Stimulated activated CD4-positive, alpha-beta T cell treated with anti-CD3 and anti-CD28 coated beads, Interleukin-2, amount 100 ng/mL, for 4 hours (primary cell): ENCODE data around the gene TPM2.
A peak's percentile ranks its signal among the peaks of the same experiment; 100 is the strongest.

Experiments
- DNase-seq: peaks from one replicate; pipeline ENCODE4 v3.0.0-alpha.2; 2020; ENCODE audit warnings: low read depth

TPM2 gene

DNA sequence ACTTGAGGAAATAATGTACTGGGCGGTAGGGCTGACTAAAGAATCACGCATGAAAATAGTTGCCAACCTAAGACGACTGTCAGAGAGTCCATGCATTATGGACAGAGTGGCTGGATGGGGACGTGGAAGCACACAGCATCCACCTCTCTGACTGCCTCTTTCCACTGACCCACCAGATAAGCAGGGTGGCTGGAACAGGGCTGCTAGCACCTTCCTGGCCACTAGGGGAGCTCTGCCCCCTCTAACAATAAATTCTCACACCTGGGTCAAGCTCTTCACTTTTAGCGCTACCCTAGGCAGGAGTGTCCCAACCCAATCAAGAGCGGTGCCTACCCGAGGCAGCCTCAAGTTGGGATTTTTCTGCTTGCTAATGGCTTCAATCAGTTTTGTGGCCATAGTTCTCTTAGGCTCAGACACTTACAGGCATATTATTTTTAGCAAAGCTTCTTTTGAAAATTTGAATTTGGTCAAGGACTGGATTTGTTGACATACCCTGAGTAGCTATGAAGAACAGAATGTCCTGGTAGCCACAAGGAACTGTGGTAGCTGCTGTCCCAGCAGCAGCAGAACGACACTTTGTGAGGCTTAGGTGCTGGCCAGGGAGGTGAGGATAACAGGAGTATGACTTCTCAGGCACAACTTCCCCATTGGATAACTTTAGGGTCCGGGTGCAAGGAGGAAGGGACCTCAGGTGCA is 6.9 kb upstream of the TPM2 start:
- peak; percentile 24 for DNase-seq

DNA sequence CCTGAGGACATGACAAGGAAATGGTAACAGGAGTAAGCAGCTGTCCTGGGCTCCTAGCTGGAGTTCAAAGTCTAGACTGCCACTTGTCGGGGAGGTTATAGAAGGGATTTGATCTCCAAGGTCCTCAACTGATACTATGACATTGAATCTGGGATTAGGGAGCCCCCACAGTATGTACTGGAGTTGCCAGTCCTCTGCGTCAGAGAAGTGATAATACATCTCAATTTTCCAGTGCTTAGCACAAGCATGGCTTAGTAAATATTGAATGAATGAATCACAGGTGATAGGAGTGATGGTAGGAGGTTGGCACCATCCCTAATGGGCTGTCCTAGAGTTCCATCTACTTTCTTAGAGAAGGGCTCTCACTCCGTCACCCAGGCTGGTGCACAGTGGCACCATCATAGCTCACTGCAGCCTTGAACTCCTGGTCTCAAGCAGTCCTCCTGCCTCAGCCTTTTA is 6.2 kb upstream of the TPM2 start:
- DNase-seq = no peak

DNA sequence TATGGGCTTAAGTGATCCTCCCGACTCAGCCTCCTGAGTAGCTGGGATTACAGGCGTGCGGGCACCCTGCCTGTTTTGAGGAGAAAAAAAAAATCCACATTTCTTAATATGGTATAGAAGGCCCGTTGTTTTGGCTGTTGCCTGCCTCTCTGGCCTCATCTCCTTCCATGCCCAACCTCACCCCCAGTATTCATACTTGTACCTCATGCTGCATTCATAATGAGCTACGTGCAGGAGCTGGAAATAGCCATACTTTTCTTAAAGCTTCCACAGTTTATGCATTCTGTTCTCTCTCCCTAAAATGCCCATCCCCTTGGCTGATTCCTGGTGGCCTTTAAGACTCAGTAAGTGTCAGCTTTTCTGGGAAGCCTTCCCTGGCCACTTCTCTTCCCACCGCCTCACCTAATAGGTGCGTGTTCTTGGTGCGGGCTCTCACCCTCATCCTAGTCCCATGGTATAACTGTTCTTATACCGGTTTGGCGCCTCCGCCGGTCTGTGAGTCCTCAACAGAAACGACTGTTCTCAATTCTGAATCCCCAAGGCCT is 2.1 kb upstream of the TPM2 start:
- DNase-seq = no peak

DNA sequence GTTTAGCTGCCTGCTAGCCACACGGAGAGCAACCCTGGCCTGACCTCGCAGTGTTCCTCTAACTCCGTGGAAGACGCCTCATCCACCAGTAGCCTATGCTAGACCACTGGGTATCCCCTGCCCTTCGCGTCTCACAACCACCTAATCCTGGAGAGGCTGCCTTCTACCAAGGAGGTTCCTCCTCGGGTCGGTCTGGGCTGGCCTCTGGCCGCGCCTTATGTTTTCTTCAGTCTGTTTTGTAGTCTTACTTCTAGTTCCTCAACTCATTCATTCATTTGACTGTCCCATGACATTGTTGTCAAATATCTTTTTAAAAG is 1.6 kb upstream of the TPM2 start:
- DNase-seq = no peak

DNA sequence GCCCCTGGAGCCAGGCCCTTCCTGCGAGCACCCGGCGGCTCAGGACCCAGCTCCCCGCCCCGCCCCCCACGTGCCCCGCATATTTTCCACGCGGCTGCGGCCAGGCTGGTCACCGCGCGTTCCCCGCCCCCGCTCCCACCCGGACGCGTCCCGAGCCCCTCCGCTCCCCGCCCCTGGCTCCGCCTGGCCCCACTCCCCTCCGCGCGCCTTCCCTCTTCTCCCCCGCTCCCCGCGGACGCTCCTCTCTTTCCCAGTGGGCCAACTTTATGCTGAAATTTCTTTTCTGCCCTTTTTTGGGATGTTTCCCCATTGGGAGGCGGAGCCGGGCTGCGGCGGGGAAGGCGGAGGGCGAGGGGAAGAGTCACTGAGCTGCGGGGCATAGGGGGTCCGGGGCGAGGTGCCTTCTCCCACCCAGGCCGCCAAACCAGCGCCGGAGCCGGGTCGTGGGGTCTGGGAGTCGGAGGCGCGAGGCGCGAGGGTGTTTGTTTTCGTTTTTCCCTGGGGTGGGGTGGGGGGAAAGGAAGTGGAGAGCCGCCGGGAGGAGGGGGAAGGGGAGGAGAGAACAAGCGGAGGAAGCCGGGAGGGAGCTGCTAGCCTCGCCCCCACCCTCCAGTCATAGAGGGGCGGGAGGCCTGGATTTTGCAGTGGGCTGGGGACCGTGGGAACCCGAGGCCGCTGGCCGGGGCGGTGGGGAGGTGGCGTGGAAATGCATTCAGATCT is 1.0 kb upstream of the TPM2 start:
- DNase-seq = no peak

DNA sequence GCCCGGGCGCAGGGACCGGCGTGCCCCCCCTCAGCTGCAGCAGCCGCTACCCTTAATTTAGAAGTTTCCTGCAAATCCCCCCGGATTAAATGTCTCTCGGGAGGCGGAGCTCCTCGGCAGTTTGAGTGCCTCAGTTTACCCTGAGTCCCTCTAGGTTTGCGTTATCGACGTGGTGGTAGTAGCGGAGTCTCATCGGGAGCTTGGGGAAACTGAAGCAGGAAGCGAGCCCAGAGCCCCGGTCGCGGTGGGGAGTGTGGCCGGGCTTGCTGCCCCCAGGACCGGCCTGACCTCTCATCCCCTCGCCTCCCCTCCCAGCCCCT is 529 bp upstream of the TPM2 start:
- DNase-seq = no peak

DNA sequence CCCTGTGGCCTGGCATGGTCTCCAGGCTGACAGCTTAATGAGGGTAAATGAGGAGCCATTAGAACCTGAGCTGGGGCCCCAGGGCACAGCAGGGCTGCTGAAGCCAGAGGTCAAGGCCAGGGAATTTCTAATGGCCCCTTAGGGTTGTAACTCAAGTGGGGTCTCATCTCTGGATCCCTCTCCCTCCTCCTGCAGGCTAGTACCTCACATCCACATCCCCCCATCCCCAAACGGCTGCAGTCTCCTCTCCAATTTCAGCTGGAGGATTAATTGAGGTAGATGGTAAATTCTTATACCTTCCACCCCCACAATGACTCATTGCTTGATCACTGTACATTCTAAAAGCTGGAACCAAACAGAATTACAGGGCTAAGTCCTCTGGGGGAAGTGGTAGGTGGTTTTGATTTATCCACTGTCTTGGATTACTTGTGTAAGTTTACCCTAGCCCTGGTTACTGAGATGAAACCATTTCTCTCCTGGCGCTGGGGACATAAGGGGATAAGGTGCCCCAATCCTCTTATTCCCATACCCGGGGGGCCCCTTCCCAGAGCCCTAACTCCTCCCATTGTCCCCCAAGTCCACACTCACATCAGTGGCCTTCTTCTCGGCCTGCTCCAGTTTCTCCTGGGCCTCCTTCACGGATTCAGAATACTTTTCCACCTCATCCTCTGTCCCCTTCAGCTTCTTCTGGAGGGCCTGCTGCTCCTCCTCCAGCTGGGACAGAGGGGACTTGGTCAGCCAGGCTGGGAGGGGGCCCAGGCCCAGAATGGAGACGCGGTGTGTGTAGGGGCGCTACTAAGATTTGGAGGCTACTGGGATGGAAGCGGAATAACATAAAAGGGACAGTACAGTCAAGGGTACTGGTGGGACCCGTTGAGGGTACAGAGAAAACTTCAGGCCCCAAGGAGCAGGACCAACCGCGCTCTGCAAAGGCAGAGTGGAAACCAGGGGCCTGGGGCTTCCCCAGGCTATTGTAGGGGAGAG is 875 bp downstream of the TPM2 start:
- DNase-seq = no peak

DNA sequence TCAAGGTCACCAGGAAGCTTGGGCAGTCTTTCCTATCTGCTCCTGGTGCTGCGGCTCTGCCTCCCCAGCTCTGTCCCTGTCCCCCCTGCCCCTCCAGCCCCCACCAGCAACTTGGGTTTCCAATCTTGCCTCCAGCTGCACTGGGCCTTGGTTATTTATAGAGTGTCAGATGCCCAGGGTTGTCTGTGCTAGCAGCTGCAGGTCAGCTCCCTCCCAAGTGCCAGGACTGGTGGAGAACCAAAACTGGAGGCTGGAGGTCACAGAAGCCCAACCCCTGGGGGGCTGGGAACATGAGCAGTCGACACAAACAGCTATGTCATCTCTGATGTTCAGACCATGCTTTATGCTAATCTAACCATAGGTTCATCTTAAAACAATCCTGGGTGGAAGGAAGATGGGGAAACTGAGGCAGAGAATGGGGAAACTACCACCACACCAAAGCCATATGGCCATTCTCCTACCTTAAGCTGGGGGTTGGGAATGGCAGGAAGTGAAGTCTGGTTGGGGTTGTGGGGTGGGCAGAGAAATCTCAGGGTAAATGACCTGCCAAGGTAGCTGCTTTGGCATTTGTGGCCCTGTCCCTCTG is 1.7 kb downstream of the TPM2 start:
- DNase-seq = no peak

DNA sequence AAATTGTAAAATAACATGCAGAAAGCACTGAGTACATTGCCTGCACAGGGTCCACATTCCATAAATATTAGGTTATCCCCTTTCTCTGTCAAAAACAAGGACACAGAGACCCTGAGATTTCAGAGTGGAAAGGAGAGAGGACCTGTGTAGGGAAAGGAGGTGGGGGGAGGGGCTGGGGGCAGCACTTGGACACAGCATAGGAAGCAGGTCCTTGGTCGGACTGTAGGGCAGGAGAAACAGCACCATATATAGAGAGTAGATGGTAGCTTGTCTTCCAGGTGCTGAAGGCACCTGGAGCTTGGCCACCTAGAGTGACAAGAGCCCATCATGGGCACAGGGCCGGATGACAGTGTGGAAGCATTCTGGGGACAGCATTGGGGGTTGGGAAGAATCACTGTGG is 2.4 kb downstream of the TPM2 start:
- DNase-seq = no peak

DNA sequence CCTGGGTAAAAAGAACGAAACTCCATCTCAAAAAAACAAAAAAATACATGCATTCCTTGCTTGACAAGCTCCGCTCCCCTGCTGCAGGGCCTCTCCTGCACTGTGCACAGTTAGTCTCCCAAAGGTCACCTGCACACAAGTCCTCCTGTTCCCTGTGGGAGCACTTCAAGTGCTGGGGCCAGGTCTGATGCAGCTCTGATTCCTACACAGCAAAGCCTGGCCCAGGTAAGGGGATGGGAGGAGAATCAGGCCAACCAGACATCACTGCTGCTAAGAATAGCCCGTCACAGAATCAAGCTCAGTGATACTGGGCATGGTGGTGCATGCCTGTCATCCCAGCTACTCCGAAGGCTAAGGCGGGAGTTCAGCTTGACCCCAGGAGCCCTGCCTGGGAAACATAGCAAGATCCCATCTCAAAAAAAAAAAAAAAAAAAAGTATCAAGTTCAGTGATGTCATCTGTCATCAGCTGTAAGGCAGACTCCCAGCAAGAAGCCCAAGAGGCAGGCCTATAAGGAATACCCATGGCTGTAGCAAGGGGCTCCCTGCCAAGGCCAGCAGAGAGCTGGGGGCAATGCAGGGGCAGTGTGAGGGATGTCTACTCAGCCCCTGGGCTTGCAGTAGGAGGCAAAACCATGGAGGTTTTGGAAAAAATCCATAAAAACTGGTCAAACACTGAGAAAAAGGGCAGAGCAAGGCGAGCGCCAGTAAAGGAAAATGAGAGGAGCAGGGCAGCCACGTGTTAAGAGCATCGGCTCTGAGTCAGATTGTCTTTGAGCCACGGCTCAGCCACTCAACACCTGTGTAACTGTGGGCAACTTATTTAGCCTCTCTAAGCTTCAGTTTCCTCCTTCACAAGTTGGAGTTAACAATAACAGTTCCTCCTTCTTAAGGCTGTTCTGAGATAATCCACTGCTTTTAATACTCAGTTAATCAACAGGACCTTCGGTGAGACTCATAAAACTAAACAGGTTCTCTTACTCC is 3.2 kb downstream of the TPM2 start:
- no peak for DNase-seq

DNA sequence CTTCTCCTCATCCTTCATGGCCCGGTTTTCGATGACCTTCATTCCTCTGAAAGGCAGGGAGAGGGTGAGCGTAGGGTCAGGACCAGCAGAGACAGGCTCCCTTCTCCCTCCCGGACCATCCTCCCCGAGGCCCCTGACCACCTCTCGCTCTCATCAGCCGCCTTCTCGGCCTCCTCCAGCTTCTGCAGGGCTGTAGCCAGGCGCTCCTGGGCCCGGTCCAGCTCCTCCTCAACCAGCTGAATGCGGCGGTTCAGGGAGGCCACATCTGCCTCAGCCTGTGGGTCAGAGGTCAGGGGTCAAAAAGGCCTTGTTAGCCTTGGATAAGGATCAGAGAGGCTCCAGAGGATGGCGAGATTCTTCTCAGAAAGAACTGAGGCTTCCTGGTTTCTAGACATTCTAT is 4.2 kb downstream of the TPM2 start:
- no peak for DNase-seq

DNA sequence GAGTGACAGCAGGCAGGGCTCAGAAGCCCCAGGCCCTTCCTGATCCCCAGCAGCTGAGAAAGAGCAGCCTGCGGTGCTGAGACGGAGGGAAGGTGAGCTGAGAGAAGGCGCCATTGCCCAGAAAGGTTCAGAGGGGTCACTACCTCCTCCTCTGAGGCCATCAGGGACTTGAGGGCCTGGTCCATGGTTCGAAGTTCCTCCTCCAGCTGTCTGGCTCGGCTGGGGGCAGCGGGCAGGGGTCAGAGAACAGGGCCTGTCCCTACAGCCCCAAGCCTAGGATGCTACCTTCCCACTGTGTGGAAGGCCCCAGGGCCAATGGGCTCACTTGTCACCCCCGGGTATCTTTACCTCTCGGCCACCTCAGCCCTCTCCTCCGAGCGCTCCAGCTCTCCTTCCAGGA is 4.8 kb downstream of the TPM2 start:
- no peak for DNase-seq

DNA sequence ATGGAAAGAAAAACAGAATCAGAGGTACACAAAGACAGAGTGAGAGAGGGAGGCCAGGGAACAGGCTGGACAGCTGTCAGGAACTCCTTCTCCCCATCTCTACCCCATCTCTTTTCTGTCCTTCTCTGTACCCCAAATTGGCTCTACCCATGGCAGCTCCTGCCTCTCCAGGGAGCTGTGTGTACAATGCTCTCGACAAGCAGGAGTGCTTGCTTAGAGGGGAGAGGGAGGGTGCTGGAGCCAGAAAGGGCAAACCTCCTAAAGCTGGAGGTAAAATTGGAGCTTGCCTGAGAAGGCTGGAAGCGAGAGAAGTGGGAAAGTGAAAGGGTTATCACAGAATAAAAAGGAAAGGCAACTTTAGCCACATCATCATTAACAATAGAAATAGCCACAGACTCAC is 6.4 kb downstream of the TPM2 start:
- DNase-seq = no peak

DNA sequence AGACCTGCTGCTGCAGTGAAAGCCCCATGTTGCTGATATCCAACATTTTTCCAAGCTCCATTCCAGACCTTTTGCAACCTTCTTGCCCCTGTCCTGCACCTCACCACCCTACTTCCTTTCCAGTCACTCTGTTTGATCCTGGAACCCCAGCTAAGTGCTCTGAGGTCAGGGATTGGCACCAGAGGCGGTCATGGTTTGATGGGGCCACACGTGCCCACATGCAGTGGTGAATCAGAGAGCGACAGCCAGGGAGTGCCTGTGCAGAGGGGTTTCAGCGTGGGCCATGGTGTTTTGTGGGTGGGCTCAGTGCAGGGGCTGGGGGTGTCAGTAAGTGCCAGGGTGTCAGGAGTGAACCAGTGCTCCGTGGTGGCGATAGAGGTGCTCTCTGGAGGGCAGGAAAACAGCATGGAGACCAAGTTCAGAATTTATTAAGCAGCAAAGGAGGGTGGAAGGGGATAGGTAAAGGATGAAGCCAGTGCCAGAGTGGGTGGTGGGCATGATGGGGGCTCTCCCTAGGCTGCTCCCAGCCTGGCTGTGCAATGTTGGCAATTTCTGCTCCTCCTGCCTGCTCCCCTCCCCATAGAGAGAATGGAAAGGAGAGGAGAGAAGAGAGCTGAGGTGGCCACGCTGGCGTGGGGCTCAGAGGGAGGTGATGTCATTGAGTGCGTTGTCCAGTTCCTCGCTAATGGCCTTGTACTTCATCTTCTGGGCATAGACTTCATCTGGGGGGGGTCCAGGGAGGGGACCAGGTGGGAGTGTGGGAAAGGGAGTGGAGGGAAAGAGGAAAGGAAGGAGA is 7.0 kb downstream of the TPM2 start:
- no peak for DNase-seq

DNA sequence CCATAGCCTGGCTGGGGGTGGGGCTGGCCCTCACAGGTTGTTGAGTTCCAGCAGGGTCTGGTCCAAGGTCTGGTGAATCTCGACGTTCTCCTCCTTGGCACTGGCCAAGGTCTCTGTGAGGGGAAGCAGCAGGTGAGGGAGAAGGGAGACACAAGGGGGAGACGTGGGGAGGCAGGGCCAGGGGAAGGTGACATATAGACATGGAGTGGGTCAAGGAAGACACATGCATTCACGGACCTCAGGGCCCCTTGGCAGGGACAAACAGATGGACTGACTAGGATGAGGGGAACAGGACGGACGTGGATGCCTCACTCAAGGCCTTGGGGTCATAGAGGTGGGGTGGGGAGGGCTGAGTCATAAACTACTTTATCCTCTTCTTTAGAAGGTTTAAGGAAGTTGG is 7.7 kb downstream of the TPM2 start:
- no peak for DNase-seq

DNA sequence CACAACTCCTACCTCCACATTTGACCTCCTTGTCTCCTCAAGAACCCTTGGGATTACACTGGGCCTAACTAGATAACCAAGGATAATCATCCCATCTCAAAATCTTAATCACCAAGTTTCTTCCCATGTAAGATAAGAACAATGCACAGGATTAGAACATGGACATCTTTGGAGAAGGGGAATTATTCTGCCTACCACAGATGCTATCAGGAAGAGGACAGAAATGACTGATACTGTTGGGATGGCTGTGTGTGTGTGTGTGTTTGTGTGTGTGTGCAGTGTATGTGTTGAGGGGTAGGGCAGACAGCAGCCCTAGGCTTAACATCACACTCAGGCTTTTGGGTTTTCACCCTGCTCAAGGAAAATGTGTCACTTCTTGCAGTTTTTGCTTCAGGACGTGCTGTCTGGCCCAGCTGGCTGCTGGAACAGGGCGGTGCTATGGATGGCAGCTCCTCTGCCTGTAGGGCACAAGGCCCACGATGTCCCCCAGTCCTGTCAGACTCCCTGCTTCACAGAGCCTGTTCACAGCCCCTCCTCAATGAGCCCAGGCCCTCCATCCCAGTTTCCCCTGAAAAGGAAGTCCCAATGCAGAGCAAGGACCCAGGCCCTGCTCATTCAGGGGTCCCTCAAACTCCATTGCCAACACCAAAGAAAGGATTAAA is 8.3 kb downstream of the TPM2 start:
- DNase-seq = no peak

DNA sequence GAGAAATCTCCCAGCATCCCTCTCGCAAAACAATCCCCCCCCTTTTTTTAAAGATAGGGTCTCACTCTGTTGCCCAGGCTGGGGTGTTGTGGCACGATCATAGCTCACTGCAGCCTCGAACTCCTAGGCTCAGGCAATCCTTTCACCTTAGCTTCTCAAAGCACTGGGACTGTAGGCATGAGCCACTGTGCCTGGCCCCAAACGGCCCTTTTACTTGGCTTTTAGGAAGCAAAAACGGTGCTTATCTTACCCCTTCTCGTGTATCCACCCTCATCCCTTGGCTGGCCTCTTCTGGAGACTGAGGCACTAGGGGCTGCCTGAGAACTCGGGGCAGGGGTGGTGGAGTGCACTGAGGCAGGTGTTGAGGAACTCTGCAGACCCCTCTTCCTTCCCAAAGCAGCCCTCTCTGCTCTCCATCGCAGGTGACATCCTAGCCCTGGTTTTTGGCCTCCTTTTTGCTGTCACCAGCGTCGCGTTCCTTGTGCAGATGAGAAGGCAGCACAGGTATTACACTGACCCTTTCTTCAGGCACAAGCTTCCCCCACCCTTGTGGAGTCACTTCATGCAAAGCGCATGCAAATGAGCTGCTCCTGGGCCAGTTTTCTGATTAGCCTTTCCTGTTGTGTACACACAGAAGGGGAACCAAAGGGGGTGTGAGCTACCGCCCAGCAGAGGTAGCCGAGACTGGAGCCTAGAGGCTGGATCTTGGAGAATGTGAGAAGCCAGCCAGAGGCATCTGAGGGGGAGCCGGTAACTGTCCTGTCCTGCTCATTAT is 9.2 kb downstream of the TPM2 start:
- DNase-seq = no peak

DNA sequence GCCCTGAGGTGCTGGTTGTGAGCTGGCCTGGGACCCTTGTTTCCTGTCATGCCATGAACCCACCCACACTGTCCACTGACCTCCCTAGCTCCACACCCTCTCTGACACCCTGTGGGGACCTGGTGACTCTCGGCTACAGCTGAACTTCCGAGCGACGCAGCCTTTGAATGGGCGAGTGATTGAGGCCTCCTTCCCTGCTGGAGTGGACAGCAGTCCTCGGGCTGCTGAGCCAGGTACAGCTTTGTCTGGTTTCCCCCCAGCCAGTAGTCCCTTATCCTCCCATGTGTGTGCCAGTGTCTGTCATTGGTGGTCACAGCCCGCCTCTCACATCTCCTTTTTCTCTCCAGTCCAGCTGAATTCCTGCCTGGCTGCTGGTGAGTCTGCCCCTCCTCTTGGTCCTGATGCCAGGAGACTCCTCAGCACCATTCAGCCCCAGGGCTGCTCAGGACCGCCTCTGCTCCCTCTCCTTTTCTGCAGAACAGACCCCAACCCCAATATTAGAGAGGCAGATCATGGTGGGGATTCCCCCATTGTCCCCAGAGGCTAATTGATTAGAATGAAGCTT is 9.9 kb downstream of the TPM2 start:
- DNase-seq = no peak

DNA sequence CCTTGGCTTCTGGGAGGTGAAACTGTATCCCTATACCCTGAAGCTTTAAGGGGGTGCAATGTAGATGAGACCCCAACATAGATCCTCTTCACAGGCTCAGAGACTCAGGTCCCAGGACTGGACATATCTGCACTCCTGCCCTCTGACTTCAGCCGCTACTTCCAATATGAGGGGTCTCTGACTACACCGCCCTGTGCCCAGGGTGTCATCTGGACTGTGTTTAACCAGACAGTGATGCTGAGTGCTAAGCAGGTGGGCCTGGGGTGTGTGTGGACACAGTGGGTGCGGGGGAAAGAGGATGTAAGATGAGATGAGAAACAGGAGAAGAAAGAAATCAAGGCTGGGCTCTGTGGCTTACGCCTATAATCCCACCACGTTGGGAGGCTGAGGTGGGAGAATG is 10.6 kb downstream of the TPM2 start:
- DNase-seq = no peak
